GM18502 (cell line): ENCODE results near the gene FBXL19.

ENCODE experiments used
- ATAC-seq: cut with Tn5 transposase; IDR thresholded peaks from one replicate; pipeline ENCODE4 v1.9.1; 2021; ENCODE audit warnings: mild to moderate bottlenecking; ENCODE audit not compliant: unreplicated experiment, poor library complexity

The FBXL19 gene

DNA sequence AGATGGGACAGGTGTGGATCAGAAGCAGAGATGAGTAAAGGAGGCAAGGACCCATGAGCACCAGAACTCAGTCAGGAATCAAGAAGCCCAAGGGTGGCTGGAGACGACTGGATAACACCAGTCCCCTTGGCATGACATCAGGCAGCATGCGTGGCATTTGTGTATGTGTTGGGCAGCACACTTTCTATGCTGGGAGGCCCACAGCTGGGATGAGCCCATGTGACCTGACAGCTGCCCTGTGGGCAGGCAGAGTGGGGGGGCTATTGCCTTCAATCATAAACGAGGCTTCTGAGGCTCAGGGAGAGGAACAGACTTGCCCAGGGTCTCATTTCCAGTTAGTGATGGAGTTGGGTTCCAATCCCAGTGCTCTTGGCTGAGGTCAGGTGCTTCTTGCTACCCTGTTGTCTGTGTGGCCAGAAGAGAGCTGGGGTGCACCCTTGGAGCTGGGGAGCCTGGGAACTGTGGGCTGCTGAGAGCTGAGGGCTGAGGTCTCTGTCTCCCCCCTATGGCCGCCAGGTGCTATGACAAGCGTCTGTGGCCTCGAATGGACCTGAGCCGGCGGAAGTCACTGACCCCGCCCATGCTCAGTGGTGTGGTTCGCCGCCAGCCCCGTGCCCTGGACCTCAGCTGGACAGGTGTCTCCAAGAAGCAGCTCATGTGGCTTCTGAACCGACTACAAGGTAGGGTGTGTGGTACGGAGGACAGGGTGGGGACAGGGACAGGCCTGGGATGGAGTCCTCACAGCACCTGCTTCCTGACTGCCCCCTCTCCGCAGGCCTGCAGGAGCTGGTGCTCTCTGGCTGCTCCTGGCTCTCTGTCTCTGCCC lies 18.4 kb downstream of the FBXL19 start:
- peak; percentile 86 for ATAC-seq

DNA sequence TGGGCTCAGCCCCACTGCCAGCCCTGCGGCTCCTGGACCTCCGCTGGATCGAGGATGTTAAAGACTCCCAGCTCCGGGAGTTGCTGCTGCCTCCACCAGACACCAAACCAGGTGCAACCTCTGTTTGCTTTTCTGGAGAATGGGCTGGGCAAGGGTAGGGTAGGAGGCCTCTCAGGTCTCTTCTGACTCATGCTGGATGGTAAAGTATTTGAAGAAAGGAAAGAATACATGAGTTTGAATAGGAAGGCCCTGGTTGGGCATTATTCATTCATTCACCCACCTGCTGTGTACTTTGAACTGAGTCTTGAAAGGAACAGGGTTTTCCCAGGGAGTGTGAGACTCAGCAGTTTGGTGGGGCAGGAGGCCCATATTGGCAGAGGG lies 19.0 kb downstream of the FBXL19 start:
- ATAC-seq, result no peak

DNA sequence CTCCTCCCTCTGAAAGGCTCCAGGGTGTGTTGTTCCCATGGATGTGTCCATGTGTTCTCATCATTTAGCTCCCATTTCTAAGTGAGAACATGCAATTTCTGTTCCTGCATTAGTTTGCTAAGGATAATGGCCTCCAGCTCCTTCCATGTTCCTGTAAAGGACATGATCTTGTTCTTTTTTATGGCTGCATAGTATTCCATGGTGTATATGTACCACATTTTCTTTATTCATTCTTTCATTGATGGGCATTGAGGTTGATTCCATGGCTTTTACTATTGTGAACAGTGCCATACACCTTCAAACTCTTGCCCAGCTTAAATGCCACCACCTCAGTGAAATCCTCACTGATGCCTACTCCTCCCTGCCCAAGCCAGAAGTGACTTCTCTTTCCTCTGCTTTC lies 21.0 kb downstream of the FBXL19 start:
- ATAC-seq, result no peak

GRCh38 chr16:30946671-30947540 lies 23.5 kb downstream of the FBXL19 start:
- no peak for ATAC-seq

- no peak for ATAC-seq
Measured at GRCh38 chr16:30947541-30947858, 24.1 kb downstream of the FBXL19 start.

GRCh38 chr16:30947859-30948666 lies 24.7 kb downstream of the FBXL19 start:
- ATAC-seq, result peak; percentile 15

GRCh38 chr16:30948667-30949649 lies 25.6 kb downstream of the FBXL19 start, which contains the start of gene ORAI3:
Gene ORAI3 (plus strand): TSS chr16:30949068. CDS start chr16:30949290, 222 bp downstream.
- peak; percentile 70 for ATAC-seq

- peak; percentile 58 for ATAC-seq
Measured at GRCh38 chr16:30949650-30950515, 26.5 kb downstream of the FBXL19 start.

GRCh38 chr16:30950516-30951065 lies 27.2 kb downstream of the FBXL19 start:
- no peak for ATAC-seq

DNA sequence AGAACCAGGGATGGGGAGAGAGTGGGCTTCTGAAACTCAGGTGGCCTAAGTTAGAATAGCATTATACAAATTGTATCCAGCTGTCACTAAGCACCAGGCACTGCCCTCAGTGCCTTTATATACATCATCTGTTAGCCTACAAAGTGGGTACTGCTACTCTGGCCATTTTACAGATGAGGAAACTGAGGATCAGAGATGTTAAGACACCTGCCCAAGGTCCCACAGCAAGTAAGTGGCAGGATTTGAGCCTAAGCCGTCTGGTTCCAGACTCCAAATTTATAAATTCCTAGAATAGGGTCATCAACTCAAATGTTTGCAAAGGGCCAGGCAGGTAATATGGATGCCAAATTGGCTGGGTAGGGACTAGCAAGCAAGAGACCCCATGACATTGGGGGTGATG lies 27.8 kb downstream of the FBXL19 start:
- no peak for ATAC-seq

DNA sequence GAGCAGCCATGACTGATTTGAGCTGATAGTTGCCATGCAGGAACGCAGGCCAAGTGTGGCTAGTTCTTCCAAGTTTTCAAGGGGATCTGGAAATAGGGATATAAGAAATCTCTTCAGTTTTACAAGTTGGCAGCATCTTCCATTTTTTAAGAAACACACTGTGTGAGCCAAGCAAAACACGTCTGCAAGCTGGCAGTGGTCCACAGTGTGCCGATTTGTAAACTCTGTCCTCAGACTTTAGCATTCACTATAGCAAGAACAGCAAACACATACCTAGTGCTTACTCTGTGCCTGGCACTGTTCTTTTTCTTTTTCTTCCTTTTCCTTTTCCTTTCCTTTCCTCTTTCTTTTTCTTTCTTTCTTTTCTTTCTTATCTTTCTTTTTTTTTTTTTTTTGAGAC lies 28.4 kb downstream of the FBXL19 start:
- ATAC-seq, result no peak

DNA sequence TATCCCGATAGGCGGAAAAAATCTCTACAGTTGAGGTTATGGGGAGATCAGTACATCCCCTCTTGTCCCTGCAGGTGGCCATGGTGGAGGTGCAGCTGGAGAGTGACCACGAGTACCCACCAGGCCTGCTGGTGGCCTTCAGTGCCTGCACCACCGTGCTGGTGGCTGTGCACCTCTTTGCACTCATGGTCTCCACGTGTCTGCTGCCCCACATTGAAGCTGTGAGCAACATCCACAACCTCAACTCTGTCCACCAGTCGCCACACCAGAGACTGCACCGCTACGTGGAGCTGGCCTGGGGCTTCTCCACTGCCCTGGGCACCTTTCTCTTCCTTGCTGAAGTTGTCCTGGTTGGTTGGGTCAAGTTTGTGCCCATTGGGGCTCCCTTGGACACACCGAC lies 29.7 kb downstream of the FBXL19 start:
- ATAC-seq, result no peak

GRCh38 chr16:30953511-30954124 lies 30.2 kb downstream of the FBXL19 start:
- ATAC-seq, result no peak

DNA sequence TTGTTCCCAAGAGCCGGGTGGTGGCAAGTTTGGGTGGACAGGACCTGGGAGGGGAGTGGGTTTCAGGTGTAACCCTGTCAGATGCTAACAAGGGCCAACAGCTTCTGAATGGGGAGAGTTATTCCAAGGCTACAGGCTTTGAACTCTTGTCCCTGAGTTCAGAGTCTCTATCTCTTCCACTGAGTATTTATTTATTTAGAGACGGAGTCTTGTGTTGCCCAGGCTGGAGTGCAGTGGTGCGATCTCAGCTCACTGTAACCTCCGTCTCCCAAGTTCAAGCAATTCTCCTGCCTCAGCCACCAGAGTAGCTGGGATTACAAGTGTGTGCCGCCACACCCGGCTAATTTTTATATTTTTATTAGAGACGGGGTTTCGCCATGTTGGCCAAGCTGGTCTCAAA lies 31.6 kb downstream of the FBXL19 start:
- ATAC-seq, result no peak

GRCh38 chr16:30956601-30957455 lies 33.5 kb downstream of the FBXL19 start:
- peak; percentile 44 for ATAC-seq

DNA sequence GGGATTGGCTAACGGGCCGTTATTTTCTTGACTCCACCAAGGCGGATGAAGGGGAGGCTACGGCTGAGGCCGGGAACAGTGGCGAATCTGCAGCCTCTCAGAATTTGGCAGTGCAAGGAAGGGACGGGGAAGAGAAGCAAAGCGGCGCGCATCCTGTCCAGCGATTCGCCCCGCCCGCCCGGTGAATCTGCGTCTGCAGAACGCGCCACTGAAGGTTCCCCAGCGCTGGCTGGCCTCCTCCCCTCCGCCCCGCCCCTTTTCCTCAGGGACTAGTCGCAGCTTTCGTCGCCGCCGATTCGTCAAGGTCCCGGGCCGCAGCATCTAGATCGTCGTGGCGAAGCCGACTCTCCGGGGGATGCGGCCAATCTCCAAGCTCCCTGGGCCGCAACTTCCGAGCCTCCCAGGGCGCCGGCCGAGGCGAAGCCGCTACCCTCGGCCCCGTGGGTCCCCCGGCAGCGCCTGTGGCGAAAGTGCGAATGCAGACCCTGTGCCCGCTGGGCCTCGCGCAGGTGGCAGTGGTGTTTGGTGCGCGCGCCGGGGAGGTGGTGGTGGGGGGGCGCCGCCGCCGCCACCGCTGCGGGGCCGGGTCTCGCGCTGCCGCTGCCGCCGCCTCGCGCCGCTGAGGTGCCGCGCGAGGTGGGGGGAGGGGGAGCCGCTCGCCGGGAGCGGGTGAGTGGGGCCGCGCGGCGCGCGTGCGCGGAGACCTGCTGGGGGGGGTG lies 34.2 kb downstream of the FBXL19 start, which contains the start of gene SETD1A:
SETD1A (plus strand) TSS at position 299 of the 719 bp plus-strand sequence. CDS start 978 bp downstream, outside the sequence.
- ATAC-seq, result peak; percentile 72
